H9 (cell line): ENCODE data around the gene FAM110A. TPM values are rescaled to one million over a fixed set of nuclear protein-coding genes. Genes with fewer than 3 reads are reported as not detected.
"Not testable (repeated sequence)": the region's sequence is repeated elsewhere in the genome, so short reads cannot be mapped to it uniquely, and the experiment has no call there.

Experiments used
- DNase-seq: peaks from one replicate; pipeline ENCODE4 v3.0.0-alpha.2; 2017
- H2AFZ ChIP-seq: one replicate; pipeline ENCODE4 v1.6.1; 2013; ENCODE audit warnings: mild to moderate bottlenecking, low read length, control low read depth, moderate library complexity
- H2AK5ac ChIP-seq: 2 replicates; pipeline ENCODE4 v1.6.1; 2013; ENCODE audit warnings: low read length, control low read depth, mixed read lengths; ENCODE audit not compliant: insufficient read length
- H2BK120ac ChIP-seq: one replicate; pipeline ENCODE4 v1.6.1; 2013; ENCODE audit warnings: low read depth, mild to moderate bottlenecking, low read length, control low read depth, inconsistent platforms; ENCODE audit not compliant: poor library complexity, severe bottlenecking
- H2BK12ac ChIP-seq: 2 replicates; pipeline ENCODE4 v1.6.1; 2013; ENCODE audit warnings: low read length, control low read depth, mixed read lengths, low read depth; ENCODE audit not compliant: insufficient read length
- H2BK15ac ChIP-seq: 2 replicates; pipeline ENCODE4 v1.6.1; 2013; ENCODE audit warnings: low read depth, low read length, control low read depth
- H2BK20ac ChIP-seq: one replicate; pipeline ENCODE4 v1.6.1; 2013; ENCODE audit warnings: low read depth, mild to moderate bottlenecking, low read length, control low read depth, inconsistent platforms; ENCODE audit not compliant: poor library complexity, severe bottlenecking
- H2BK5ac ChIP-seq: 2 replicates; pipeline ENCODE4 v1.6.1; 2013; ENCODE audit warnings: low read length, control low read depth, mixed read lengths; ENCODE audit not compliant: insufficient read length
- H3K14ac ChIP-seq: 2 replicates; pipeline ENCODE4 v1.6.1; 2013; ENCODE audit warnings: low read length, control low read depth; ENCODE audit not compliant: insufficient read depth
- H3K18ac ChIP-seq: 2 replicates; pipeline ENCODE4 v1.6.1; 2013; ENCODE audit warnings: low read depth, mild to moderate bottlenecking, mixed read lengths, low read length, control low read depth; ENCODE audit not compliant: insufficient read length
- H3K23ac ChIP-seq: 2 replicates; pipeline ENCODE4 v1.6.1; 2013; ENCODE audit warnings: low read length, control low read depth, mixed read lengths, low read depth; ENCODE audit not compliant: insufficient read length
- H3K23me2 ChIP-seq: 2 replicates; pipeline ENCODE4 v1.6.1; 2013; ENCODE audit warnings: low read depth, mild to moderate bottlenecking, mixed read lengths, low read length, control low read depth; ENCODE audit not compliant: insufficient read length, poor library complexity, severe bottlenecking
- H3K27ac ChIP-seq: 2 replicates; pipeline ENCODE4 v1.5.1; 2013; ENCODE audit warnings: low read length, control low read depth, mixed read lengths, low read depth; ENCODE audit not compliant: insufficient read length
- H3K27me3 ChIP-seq: 2 replicates; pipeline ENCODE4 v1.6.1; 2013; ENCODE audit warnings: low read length, control low read depth, inconsistent platforms; ENCODE audit not compliant: insufficient read depth
- H3K4ac ChIP-seq: 2 replicates; pipeline ENCODE4 v1.6.1; 2013; ENCODE audit warnings: low read depth, mild to moderate bottlenecking, control low read depth, inconsistent platforms, low read length, moderate library complexity
- H3K4me1 ChIP-seq: 2 replicates; pipeline ENCODE4 v1.6.1; 2013; ENCODE audit warnings: low read length, control low read depth, inconsistent platforms; ENCODE audit not compliant: insufficient read depth
- H3K4me2 ChIP-seq: 2 replicates; pipeline ENCODE4 v1.6.1; 2013; ENCODE audit warnings: low read length, control low read depth, mixed read lengths; ENCODE audit not compliant: insufficient read length, insufficient read depth
- H3K56ac ChIP-seq: 2 replicates; pipeline ENCODE4 v1.6.1; 2013; ENCODE audit warnings: low read depth, mild to moderate bottlenecking, mixed read lengths, low read length, control low read depth; ENCODE audit not compliant: insufficient read length
- H3K79me1 ChIP-seq: 2 replicates; pipeline ENCODE4 v1.6.1; 2013; ENCODE audit warnings: low read depth, mild to moderate bottlenecking, moderate library complexity, low read length, control low read depth, inconsistent platforms; ENCODE audit not compliant: insufficient read depth, poor library complexity, severe bottlenecking
- H3K79me2 ChIP-seq: 2 replicates; pipeline ENCODE4 v1.6.1; 2013; ENCODE audit warnings: low read length, control low read depth, inconsistent platforms; ENCODE audit not compliant: insufficient read depth
- H3K9ac ChIP-seq: 2 replicates; pipeline ENCODE4 v1.6.1; 2013; ENCODE audit warnings: low read length, control low read depth, mixed read lengths; ENCODE audit not compliant: insufficient read length; ENCODE audit errors: extremely low read depth
- H3K9me3 ChIP-seq: one replicate; pipeline ENCODE4 v1.6.1; 2013; ENCODE audit warnings: low read depth, low read length, inconsistent platforms; ENCODE audit not compliant: control insufficient read depth
- H3T11ph ChIP-seq: one replicate; pipeline ENCODE4 v1.6.1; 2013; ENCODE audit warnings: mild to moderate bottlenecking, low read length, control low read depth, inconsistent platforms
- H4K20me1 ChIP-seq: one replicate; pipeline ENCODE4 v1.6.1; 2013; ENCODE audit not compliant: control insufficient read depth, insufficient read length, insufficient read depth
- H4K5ac ChIP-seq: 2 replicates; pipeline ENCODE4 v1.6.1; 2013; ENCODE audit warnings: low read depth, mild to moderate bottlenecking, mixed read lengths, low read length, control low read depth; ENCODE audit not compliant: insufficient read length
- H4K8ac ChIP-seq: replicated peaks from 2 replicates; pipeline ENCODE4 v1.6.1; 2013; ENCODE audit warnings: low read length, control low read depth, mixed read lengths, low read depth; ENCODE audit not compliant: insufficient read length
- H4K91ac ChIP-seq: 2 replicates; pipeline ENCODE4 v1.6.1; 2013; ENCODE audit warnings: low read depth, mild to moderate bottlenecking, moderate library complexity, mixed read lengths, low read length, control low read depth; ENCODE audit not compliant: insufficient read length
- H3K27ac Mint-ChIP-seq, 3 experiments: 2 replicates in 2 of 3; 3 replicates in 1 of 3; pipeline ENCODE4 v1.8.0; 2020 to 2021; ENCODE audit warnings: mixed read lengths in 3 of 3, mild to moderate bottlenecking in 1 of 3, moderate library complexity in 1 of 3
- H3K27me3 Mint-ChIP-seq: 2 replicates; pipeline ENCODE4 v1.8.0; 2021; ENCODE audit warnings: low read depth, mild to moderate bottlenecking, moderate library complexity, mixed read lengths
- H3K36me3 Mint-ChIP-seq, 3 experiments: 2 replicates in 2 of 3; 3 replicates in 1 of 3; pipeline ENCODE4 v1.8.0; 2020 to 2021; ENCODE audit warnings: low read depth in 3 of 3, mixed read lengths in 3 of 3; ENCODE audit not compliant: insufficient read depth in 1 of 3
- H3K4me1 Mint-ChIP-seq, 2 experiments: 2 replicates each; pipeline ENCODE4 v1.8.0; 2020; ENCODE audit warnings: mixed read lengths in 2 of 2
- H3K4me3 Mint-ChIP-seq, 2 experiments: 2 replicates in 1 of 2; 3 replicates in 1 of 2; pipeline ENCODE4 v1.8.0; 2020 to 2021; ENCODE audit warnings: mild to moderate bottlenecking in 2 of 2, mixed read lengths in 2 of 2, moderate library complexity in 1 of 2
- H3K9me3 Mint-ChIP-seq, 2 experiments: 2 replicates in 1 of 2; 3 replicates in 1 of 2; pipeline ENCODE4 v1.8.0; 2020; ENCODE audit warnings: mild to moderate bottlenecking in 2 of 2, mixed read lengths in 2 of 2, moderate library complexity in 1 of 2
- WGBS: extraction: QIAGEN DNeasy Blood & Tissue Kit; methylation state at CpG from one replicate; pipeline ENCODE4 v1.1.7; 2013; ENCODE audit warnings: missing lambda C conversion rate, low lambda C conversion rate, mixed read lengths; ENCODE audit not compliant: insufficient read length; ENCODE audit errors: extremely low coverage; 5-methylcytosine and 5-hydroxymethylcytosine counted together
- total RNA-seq: library from RNA; stranded (reverse); gene quantifications from 2 replicates; pipeline ENCODE4 v1.2.1, GENCODE V29; 2021

FAM110A gene
- total RNA-seq, 1 experiment from 2014 or later: 10.3 TPM

DNA sequence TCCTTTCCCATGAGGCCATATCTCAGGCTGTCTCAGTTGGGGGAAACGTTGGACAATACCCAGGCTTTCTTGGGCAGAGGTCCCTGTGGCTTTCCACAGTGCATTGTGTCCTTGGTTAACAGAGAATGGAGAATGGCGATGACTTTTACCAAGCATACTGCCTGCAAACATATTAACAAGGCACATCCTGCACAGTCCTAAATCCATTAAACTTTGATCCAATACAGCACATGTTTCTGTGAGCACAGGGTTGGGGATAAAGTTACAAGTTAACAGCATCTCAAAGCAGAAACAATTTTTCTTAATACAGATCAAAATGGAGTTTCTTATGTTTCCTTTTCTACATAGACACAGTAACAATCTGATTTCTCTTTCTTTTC, 21.1 kb upstream of the FAM110A start:
- not testable (repeated sequence) for H3K27me3 ChIP-seq, H2BK120ac ChIP-seq, H4K8ac ChIP-seq, H4K20me1 ChIP-seq, H4K5ac ChIP-seq, H3K4ac ChIP-seq, H3K23ac ChIP-seq, H3K27ac ChIP-seq, H3K14ac ChIP-seq, H3K9ac ChIP-seq, H2BK5ac ChIP-seq, H4K91ac ChIP-seq, H3K56ac ChIP-seq, H3K18ac ChIP-seq, H3K4me3 Mint-ChIP-seq, H3K23me2 ChIP-seq, H3K4me1 ChIP-seq, H2AFZ ChIP-seq, H2AK5ac ChIP-seq, H3K79me1 ChIP-seq, H3K4me2 ChIP-seq, H2BK12ac ChIP-seq, H3K27me3 Mint-ChIP-seq, DNase-seq, H3K27ac Mint-ChIP-seq, H3K79me2 ChIP-seq, H2BK20ac ChIP-seq, H3K9me3 ChIP-seq, H3T11ph ChIP-seq, H2BK15ac ChIP-seq
- peaks cover 0 to 13% (median 5%) of the 10 kb centered on the region in 3 experiments for H3K36me3 Mint-ChIP-seq
- H3K4me1 Mint-ChIP-seq: peaks cover 9 to 16% of the 10 kb centered on the region in 2 experiments
- WGBS: no CpG with 5 or more reads among the region's 2 CpGs
- H3K9me3 Mint-ChIP-seq: peaks cover 7 to 18% of the 10 kb centered on the region in 2 experiments; a peak in 4 of 5 replicates
